ENCODE data around the gene CHPF2. TPM values are rescaled to one million over a fixed set of nuclear protein-coding genes. Genes with fewer than 3 reads are reported as not detected.

Gene CHPF2
- total RNA-seq, 4 donors from 2014 or later = 18.5 to 32.6 (median 31.2) TPM

GRCh38 chr7:151273651-151274390 lies 41.5 kb downstream of the CHPF2 start:
- Histone ChIP-seq H3K27me3 (no peaks in the 10 kb centered on the region), H3K27ac (no peak overlapping the region), H3K9me3 (no peaks in the 10 kb centered on the region), H3K4me3 (no peak overlapping the region), H3K36me3 (no peaks in the 10 kb centered on the region), H3K4me1 (peaks cover 0 to 5% of the 10 kb centered on the region in 2 donors)
- TF ChIP-seq CTCF (IDR thresholded peaks at IDR 0.05) = no peak
- no peak for TF ChIP-seq POLR2A (IDR thresholded peaks at IDR 0.05)
- intact Hi-C loops (cut with DNase I; ENCODE audit: low total_unique reads) = no loop called here
- DNase-seq = no peak

GRCh38 chr7:151274396-151274795 lies 42.1 kb downstream of the CHPF2 start:
- Histone ChIP-seq H3K9me3 (no peaks in the 10 kb centered on the region), H3K36me3 (no peaks in the 10 kb centered on the region), H3K4me1 (peaks cover 0 to 5% of the 10 kb centered on the region in 2 donors), H3K27ac (no peak overlapping the region), H3K4me3 (no peak overlapping the region), H3K27me3 (no peaks in the 10 kb centered on the region)
- no peak for DNase-seq
- TF ChIP-seq POLR2A (IDR thresholded peaks at IDR 0.05) (no peak), CTCF (IDR thresholded peaks at IDR 0.05) (no peak)
- intact Hi-C loops (cut with DNase I; ENCODE audit: low total_unique reads) = no loop called here

- intact Hi-C loops (cut with DNase I; ENCODE audit: low total_unique reads) = no loop called here
- Histone ChIP-seq H3K4me1 (peaks cover 0 to 5% of the 10 kb centered on the region in 2 donors), H3K27me3 (no peaks in the 10 kb centered on the region), H3K9me3 (no peaks in the 10 kb centered on the region), H3K4me3 (no peak overlapping the region), H3K27ac (peak overlapping the region in 1 of 2 donors; percentile 34), H3K36me3 (no peaks in the 10 kb centered on the region)
- TF ChIP-seq POLR2A (IDR thresholded peaks at IDR 0.05) = no peak
- no peak for TF ChIP-seq CTCF (IDR thresholded peaks at IDR 0.05)
- DNase-seq = no peak
These were observed 42.9 kb downstream of the CHPF2 start for GRCh38 chr7:151274936-151275812.

- no peaks in the 10 kb centered on the region for H3K27me3 ChIP-seq
- H3K9me3 ChIP-seq = no peaks in the 10 kb centered on the region
- peaks cover 0 to 5% of the 10 kb centered on the region in 2 donors for H3K4me1 ChIP-seq
- H3K36me3 ChIP-seq = no peaks in the 10 kb centered on the region
- peak in 1 of 2 donors; percentile 23 for DNase-seq
- peak overlapping the region in 1 of 2 donors; percentile 46 for H3K4me3 ChIP-seq
- TF ChIP-seq CTCF (IDR thresholded peaks at IDR 0.05) (no peak), POLR2A (IDR thresholded peaks at IDR 0.05) (no peak)
- intact Hi-C loops (cut with DNase I; ENCODE audit: low total_unique reads) = no loop called here
- H3K27ac ChIP-seq = peak overlapping the region in 1 of 2 donors; percentile 34
These were observed 43.7 kb downstream of the CHPF2 start for GRCh38 chr7:151275813-151276577.

All from uterus (tissue), 4 donors.